AG04450 (cell line): Measurements from ENCODE around the gene ST3GAL3. TPM values are rescaled to one million over a fixed set of nuclear protein-coding genes. Genes with fewer than 3 reads are reported as not detected.

ENCODE experiments used
- CTCF ChIA-PET: fragments of 300-600, 350-600 bp; formaldehyde crosslinking; extraction: SDS; loops from one replicate; lab custom pipeline; 2022; ENCODE audit warnings: antibody characterized with exemption, inconsistent platforms; lab: Charles Lee
- POLR2A ChIA-PET: fragments of 350-600 bp; formaldehyde crosslinking; extraction: SDS; loops from one replicate; lab custom pipeline; 2021; ENCODE audit warnings: antibody characterized with exemption, inconsistent platforms; lab: Yijun Ruan, JAX
- DNase-seq: peaks from one replicate; pipeline ENCODE4 v3.0.0-alpha.2; 2011; ENCODE audit warnings: low read depth, low spot score
- H3K27ac ChIP-seq: one replicate; pipeline ENCODE4 v1.5.1; 2012; ENCODE audit warnings: low read depth, low read length, control low read depth
- H3K27me3 ChIP-seq: one replicate; pipeline ENCODE4 v1.6.0; 2012; ENCODE audit warnings: low read length; ENCODE audit not compliant: control insufficient read depth, insufficient read depth
- H3K4me3 ChIP-seq: 2 replicates; pipeline ENCODE4 v1.5.1; 2011; ENCODE audit warnings: mild to moderate bottlenecking, low read depth, low read length, control low read depth
- H3K9me3 ChIP-seq: 2 replicates; pipeline ENCODE4 v1.5.1; 2012; ENCODE audit warnings: low read length; ENCODE audit not compliant: control insufficient read depth, insufficient read depth
- CTCF ChIP-seq: IDR thresholded peaks from 2 replicates; pipeline ENCODE4 v1.5.1; 2011; ENCODE audit warnings: low read depth, low read length, control low read depth, inconsistent platforms
- polyA plus RNA-seq: library from polyadenylated mRNA; depleted of rRNA; stranded (reverse); fragments of >200 nt; gene quantifications from 2 replicates; pipeline ENCODE4 v1.2.3, GENCODE V29; 2011

Gene ST3GAL3
- polyA plus RNA-seq, 1 experiment = 11.5 TPM

- H3K4me3 ChIP-seq = no peak overlapping the region
- no peak for DNase-seq
- TF ChIP-seq CTCF = no peak
- ChIA-PET POLR2A (interaction anchor here (1.0 kb wide), 1 partner anchor 10 kb away, joined by 4 read pairs; no protein-coding TSS in a partner anchor), CTCF (interaction anchor here (2.6 kb wide), 1 partner anchor 66 kb away, joined by 10 read pairs; no protein-coding TSS in a partner anchor)
- H3K27me3 ChIP-seq = no peaks in the 10 kb centered on the region
- peak overlapping the region; percentile 1 for H3K27ac ChIP-seq
- no peaks in the 10 kb centered on the region for H3K9me3 ChIP-seq
Measured at GRCh38 chr1:43867976-43868740, 160.8 kb downstream of the ST3GAL3 start.

GRCh38 chr1:43868741-43869067 is 161.4 kb downstream of the ST3GAL3 start:
- POLR2A ChIA-PET = no interaction called here
- CTCF ChIA-PET = interaction anchor here (0.7 to 2.6 kb wide), 2 partner anchors 14 to 66 kb away, joined by 3 to 10 read pairs; no protein-coding TSS in a partner anchor
- Histone ChIP-seq H3K9me3 (no peaks in the 10 kb centered on the region), H3K4me3 (no peak overlapping the region), H3K27ac (peak overlapping the region; percentile 1), H3K27me3 (no peaks in the 10 kb centered on the region)
- TF ChIP-seq CTCF = no peak
- peak; percentile 66 for DNase-seq

DNA sequence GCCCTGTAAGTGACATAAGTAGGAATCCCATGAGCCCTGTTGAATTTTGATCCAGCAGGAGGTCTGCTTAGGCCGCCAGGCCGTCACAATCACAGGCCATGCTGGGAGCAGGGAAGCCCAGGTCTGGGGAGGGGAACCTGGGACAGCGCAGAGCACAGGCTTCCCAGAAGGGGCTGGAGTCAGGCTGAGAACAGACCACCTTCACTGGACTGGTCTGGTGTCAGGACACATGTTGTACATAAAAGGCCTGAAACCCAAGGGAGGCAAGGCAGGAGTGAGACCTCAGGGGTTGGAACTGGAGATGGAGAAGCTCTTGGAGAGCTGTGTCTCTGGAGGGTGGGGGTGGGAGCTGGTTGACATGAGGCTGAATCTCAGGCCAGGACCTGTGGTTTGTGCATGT is 163.0 kb downstream of the ST3GAL3 start:
- CTCF ChIA-PET = no interaction called here
- no peak for DNase-seq
- POLR2A ChIA-PET = no interaction called here

DNA sequence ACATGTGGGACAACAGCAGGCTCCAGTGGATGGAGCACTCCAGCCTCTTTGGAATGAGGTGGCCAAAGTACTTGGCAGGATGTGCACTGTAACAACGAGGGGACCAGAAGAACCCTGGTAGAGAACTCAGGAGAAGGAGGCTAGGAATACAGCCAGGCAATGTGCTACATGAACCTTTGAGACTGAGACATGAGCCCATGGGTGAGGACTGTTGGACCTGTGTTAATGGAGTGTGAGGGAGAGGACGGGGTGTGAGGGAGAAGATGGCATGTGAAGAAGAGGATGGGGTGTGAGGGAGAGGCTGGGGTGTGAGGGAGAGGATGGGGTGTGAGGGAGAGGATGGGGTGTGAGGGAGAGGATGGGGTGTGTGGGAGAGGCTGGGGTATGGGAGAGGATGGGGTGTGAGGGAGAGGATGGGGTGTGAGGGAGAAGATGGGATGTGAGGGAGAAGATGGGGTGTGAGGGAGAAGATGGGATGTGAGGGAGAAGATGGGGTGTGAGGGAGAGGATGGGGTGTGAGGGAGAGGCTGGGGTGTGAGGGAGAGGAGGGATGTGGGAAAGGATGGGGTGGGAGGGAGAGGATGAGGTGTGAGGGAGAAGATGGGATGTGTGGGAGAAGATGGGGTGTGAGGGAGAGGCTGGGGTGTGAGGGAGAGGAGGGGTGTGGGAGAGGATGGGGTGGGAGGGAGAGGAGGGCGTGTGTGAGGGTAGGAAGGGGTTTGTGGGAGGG is 164.0 kb downstream of the ST3GAL3 start:
- no peak for TF ChIP-seq CTCF
- Histone ChIP-seq H3K4me3 (no peak overlapping the region), H3K27me3 (no peaks in the 10 kb centered on the region), H3K27ac (no peak overlapping the region), H3K9me3 (no peaks in the 10 kb centered on the region)
- ChIA-PET POLR2A (no interaction called here), CTCF (no interaction called here)
- DNase-seq = no peak

More for the DNA sequence above, 163.0 kb downstream of the ST3GAL3 start:
- no peak overlapping the region for H3K27ac ChIP-seq
- H3K27me3 ChIP-seq = no peaks in the 10 kb centered on the region
- no peak overlapping the region for H3K4me3 ChIP-seq
- TF ChIP-seq CTCF = no peak
- no peaks in the 10 kb centered on the region for H3K9me3 ChIP-seq

DNA sequence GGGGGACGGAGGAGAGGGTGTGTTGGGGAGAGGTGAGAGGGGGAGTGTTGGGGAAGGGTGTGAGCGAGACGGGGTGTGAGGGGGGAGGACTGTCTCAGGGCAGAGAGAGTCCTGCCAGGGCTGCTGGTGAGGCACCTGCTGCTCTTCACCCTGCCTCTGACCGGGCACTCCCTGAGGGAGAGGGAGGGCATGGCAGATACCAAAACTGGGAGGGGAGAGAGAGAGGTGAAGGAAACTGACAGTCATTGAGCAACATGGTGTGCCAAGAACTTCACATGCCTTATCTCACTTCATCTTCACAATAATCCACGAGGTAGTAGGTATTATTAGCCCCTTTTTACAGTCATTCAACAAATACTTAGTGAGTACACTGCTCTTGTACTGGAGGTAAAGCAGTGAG is 164.9 kb downstream of the ST3GAL3 start:
- ChIA-PET CTCF (interaction anchor here (3.3 kb wide), 1 partner anchor 62 kb away, joined by 10 read pairs; no protein-coding TSS in a partner anchor), POLR2A (no interaction called here)
- H3K4me3 ChIP-seq = no peak overlapping the region
- no peaks in the 10 kb centered on the region for H3K27me3 ChIP-seq
- no peak overlapping the region for H3K27ac ChIP-seq
- no peaks in the 10 kb centered on the region for H3K9me3 ChIP-seq
- DNase-seq = no peak
- no peak for TF ChIP-seq CTCF
